Activated naive CD8-positive, alpha-beta T cell (primary cell): Measurements from ENCODE around the gene CACNB1.

Source experiments
- H3K27ac Mint-ChIP-seq: one replicate; pipeline ENCODE4 v1.8.0; 2021; ENCODE audit warnings: mixed read lengths
- H3K27me3 Mint-ChIP-seq: one replicate; pipeline ENCODE4 v1.8.0; 2021; ENCODE audit warnings: mixed read lengths
- H3K36me3 Mint-ChIP-seq: one replicate; pipeline ENCODE4 v1.8.0; 2021; ENCODE audit warnings: mixed read lengths
- H3K4me1 Mint-ChIP-seq: one replicate; pipeline ENCODE4 v1.8.0; 2021; ENCODE audit warnings: low read depth, mixed read lengths
- H3K4me3 Mint-ChIP-seq: one replicate; pipeline ENCODE4 v1.8.0; 2021; ENCODE audit warnings: mild to moderate bottlenecking, mixed read lengths
- H3K9me3 Mint-ChIP-seq: one replicate; pipeline ENCODE4 v1.8.0; 2021; ENCODE audit warnings: low read depth, mixed read lengths

CACNB1 gene

DNA sequence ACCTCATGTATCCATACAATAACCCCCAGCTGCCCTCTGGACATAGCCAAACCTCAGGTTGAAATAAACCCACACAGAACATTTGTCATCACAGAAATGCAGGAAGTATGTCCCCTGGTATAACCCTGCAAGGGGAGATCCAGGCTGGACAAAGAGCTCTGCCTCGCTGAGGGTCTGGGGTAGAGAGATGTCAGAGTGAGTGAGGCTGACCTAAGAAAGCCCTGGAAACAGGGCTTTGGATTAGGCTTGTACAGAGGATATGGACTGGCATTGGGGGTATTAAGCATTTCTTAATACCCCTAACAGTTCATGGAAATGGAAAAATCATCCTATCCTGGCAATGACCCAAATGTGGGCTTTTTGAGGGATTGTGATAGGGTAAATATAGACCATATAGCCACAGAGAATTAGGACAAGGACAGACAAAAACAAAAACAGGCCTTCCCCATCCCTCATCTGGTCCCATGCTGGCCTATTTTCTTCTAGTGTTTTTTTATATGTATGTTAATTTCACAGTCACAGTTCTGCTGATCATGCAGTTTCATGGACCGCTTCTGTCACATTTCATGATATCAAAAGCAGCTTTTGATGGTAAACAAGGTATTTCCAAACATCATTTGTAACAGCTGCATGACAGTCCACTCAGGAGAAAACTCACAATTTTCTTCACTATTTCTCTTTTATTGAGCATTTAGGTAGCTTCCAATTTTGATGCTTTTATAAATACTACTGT lies 72.2 kb downstream of the CACNB1 start:
- Mint-ChIP-seq H3K36me3 (no peaks in the 10 kb centered on the region), H3K27me3 (no peaks in the 10 kb centered on the region), H3K27ac (no peak overlapping the region), H3K9me3 (no peaks in the 10 kb centered on the region), H3K4me3 (no peak overlapping the region), H3K4me1 (no peaks in the 10 kb centered on the region)

DNA sequence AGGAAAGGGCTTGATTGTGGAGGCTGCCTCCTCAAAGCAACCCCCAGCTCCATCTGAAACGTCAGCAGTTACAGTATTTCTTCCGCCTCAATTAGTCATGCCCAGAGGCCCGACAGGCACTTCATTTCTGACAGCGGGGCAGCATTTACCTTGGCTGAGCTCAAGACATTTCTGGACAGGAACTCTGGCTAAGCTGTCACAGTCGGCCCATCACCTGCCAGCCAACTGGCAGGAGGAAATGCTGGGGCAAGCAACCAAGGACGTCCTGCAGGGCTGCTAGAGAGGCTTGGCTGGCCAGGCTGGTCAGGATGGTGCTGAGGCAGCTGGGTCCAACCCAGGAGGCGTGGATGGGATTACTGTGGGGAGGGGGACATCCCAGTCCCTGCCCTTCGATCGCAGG lies 73.8 kb downstream of the CACNB1 start:
- Mint-ChIP-seq H3K27ac (no peak overlapping the region), H3K4me3 (no peak overlapping the region), H3K4me1 (peaks cover 2% of the 10 kb centered on the region), H3K27me3 (no peaks in the 10 kb centered on the region), H3K36me3 (no peaks in the 10 kb centered on the region), H3K9me3 (no peaks in the 10 kb centered on the region)
